ENCODE data around the gene MC3R.

The MC3R gene

GRCh38 chr20:56247954-56248782, at the start of gene MC3R:
MC3R (plus strand) TSS chr20:56248732; CDS start chr20:56248844, 112 bp downstream.
- H3K79me2 ChIP-seq (ENCODE audit: low read length): no peaks in the 10 kb centered on the region
- no peaks in the 10 kb centered on the region for H3K4me1 ChIP-seq (ENCODE audit: low read length)
- no peaks in the 10 kb centered on the region for H3K36me3 ChIP-seq (replicated peaks; ENCODE audit: low read depth, low read length)
- H2AFZ ChIP-seq (ENCODE audit: low read depth, low read length): no peak within 1 kb of the TSS
- no peaks in the 10 kb centered on the region for H3K9me3 ChIP-seq (ENCODE audit: insufficient read depth, low read length)
- no peak within 1 kb of the TSS for H3K4me2 ChIP-seq (ENCODE audit: low read length)
- TF ChIP-seq CTCF (IDR thresholded peaks at IDR 0.05; ENCODE audit: low read depth, low read length): peak; percentile 98
- no peak for TF ChIP-seq EZH2phosphoT487 (IDR thresholded peaks at IDR 0.05; ENCODE audit: low read depth)
- H3K27ac ChIP-seq (ENCODE audit: low read length): no peak within 1 kb of the TSS
- no peak within 1 kb of the TSS for H3K9ac ChIP-seq (ENCODE audit: low read length)
- H4K20me1 ChIP-seq (ENCODE audit: insufficient read depth, low read length): no peaks in the 10 kb centered on the region
- H3K27me3 ChIP-seq (ENCODE audit: low read depth, low read length): peaks cover 56% of the 10 kb centered on the region
- H3K4me3 ChIP-seq (ENCODE audit: low read length): no peak within 1 kb of the TSS

- H2AFZ ChIP-seq (ENCODE audit: low read depth, low read length): no peak overlapping the region
- no peak for TF ChIP-seq EZH2phosphoT487 (IDR thresholded peaks at IDR 0.05; ENCODE audit: low read depth)
- peak; percentile 57 for TF ChIP-seq CTCF (IDR thresholded peaks at IDR 0.05; ENCODE audit: low read depth, low read length)
Observed at GRCh38 chr20:56200456-56200855, 48.1 kb upstream of the MC3R start.

DNA sequence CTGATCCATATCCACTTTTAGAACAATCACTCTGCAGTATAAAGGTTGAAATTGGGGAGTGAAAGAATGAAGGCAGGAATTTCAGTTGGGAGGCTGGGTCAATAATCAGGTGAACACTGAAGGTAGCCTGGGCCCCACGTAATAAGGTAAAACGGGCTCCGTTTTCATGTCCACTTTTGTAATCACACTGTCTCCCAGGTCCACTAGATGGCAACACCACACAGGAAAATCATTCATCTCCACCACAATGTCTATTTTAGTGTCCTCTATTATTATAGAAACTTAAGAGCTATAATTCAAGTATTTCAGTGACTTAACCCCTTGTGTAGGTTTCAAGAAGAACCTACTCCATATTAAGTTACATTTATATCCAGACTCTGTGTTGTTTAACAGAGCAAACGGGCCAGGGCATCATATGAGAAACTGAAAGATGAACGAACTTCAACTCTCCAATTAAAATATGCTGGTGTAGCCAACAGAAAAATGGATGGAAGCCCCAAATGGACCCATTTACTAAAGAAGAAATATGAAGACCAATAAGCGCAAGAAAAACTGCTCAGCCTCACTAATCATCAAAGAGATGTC, 45.9 kb upstream of the MC3R start:
- Histone ChIP-seq H3K79me2 (ENCODE audit: low read length) (no peaks in the 10 kb centered on the region), H3K9me3 (ENCODE audit: insufficient read depth, low read length) (peaks cover 14% of the 10 kb centered on the region), H3K27me3 (ENCODE audit: low read depth, low read length) (peaks cover 13% of the 10 kb centered on the region; the same call in 1 of the 2 replicates)

More at GRCh38 chr20:56200456-56200855, 48.1 kb upstream of the MC3R start:
- peaks cover 14% of the 10 kb centered on the region for H3K9me3 ChIP-seq (ENCODE audit: insufficient read depth, low read length)
- H3K4me2 ChIP-seq (ENCODE audit: low read length): no peak overlapping the region
- H3K4me3 ChIP-seq (ENCODE audit: low read length): no peak overlapping the region
- no peaks in the 10 kb centered on the region for H3K79me2 ChIP-seq (ENCODE audit: low read length)
- no peak overlapping the region for H3K27ac ChIP-seq (ENCODE audit: low read length)
- no peaks in the 10 kb centered on the region for H3K4me1 ChIP-seq (ENCODE audit: low read length)
- peaks cover 17% of the 10 kb centered on the region; the same call in 1 of the 2 replicates for H3K27me3 ChIP-seq (ENCODE audit: low read depth, low read length)
- no peaks in the 10 kb centered on the region for H3K36me3 ChIP-seq (replicated peaks; ENCODE audit: low read depth, low read length)
- no peaks in the 10 kb centered on the region for H4K20me1 ChIP-seq (ENCODE audit: insufficient read depth, low read length)
- H3K9ac ChIP-seq (ENCODE audit: low read length): no peak overlapping the region

More for the DNA sequence above, 45.9 kb upstream of the MC3R start:
- H3K9ac ChIP-seq (ENCODE audit: low read length): no peak overlapping the region
- H2AFZ ChIP-seq (ENCODE audit: low read depth, low read length): no peak overlapping the region
- H3K27ac ChIP-seq (ENCODE audit: low read length): no peak overlapping the region
- H3K36me3 ChIP-seq (replicated peaks; ENCODE audit: low read depth, low read length): no peaks in the 10 kb centered on the region
- no peak overlapping the region for H3K4me3 ChIP-seq (ENCODE audit: low read length)
- H3K4me1 ChIP-seq (ENCODE audit: low read length): no peaks in the 10 kb centered on the region
- H4K20me1 ChIP-seq (ENCODE audit: insufficient read depth, low read length): no peaks in the 10 kb centered on the region
- H3K4me2 ChIP-seq (ENCODE audit: low read length): no peak overlapping the region
- peak; percentile 71 for TF ChIP-seq CTCF (IDR thresholded peaks at IDR 0.05; ENCODE audit: low read depth, low read length)
- TF ChIP-seq EZH2phosphoT487 (IDR thresholded peaks at IDR 0.05; ENCODE audit: low read depth): no peak
